Suprapubic skin (tissue), 4 donors: ENCODE results near the gene SPTSSB. TPM values are rescaled to one million over a fixed set of nuclear protein-coding genes. Genes with fewer than 3 reads are reported as not detected.

Source experiments
- DNase-seq, 2 donors: peaks; one replicate each; pipeline ENCODE4 v3.0.0-alpha.2; 2019; ENCODE audit warnings: low spot score in 2 of 2
- H3K27ac ChIP-seq: fragments of 200-600 bp; sonication (generic); one replicate; pipeline ENCODE4 v1.5.1; 2019
- H3K27me3 ChIP-seq: fragments of 200-600 bp; sonication (generic); one replicate; pipeline ENCODE4 v1.5.1; 2019
- H3K36me3 ChIP-seq: fragments of 200-600 bp; sonication (generic); one replicate; pipeline ENCODE4 v1.5.1; 2019
- H3K4me1 ChIP-seq: fragments of 200-600 bp; sonication (generic); one replicate; pipeline ENCODE4 v1.5.1; 2019
- H3K4me3 ChIP-seq: fragments of 200-600 bp; sonication (generic); one replicate; pipeline ENCODE4 v1.5.1; 2019; ENCODE audit warnings: mild to moderate bottlenecking
- H3K9me3 ChIP-seq: fragments of 200-600 bp; sonication (generic); one replicate; pipeline ENCODE4 v1.5.1; 2019
- CTCF ChIP-seq, 2 donors: fragments of 200-600 bp in 1 of 2; fragments of 450-650 bp in 1 of 2; sonication (generic) in 1 of 2; IDR thresholded peaks; one replicate each; pipeline ENCODE4 v1.5.1; 2016 to 2019; ENCODE audit warnings: antibody characterized with exemption in 2 of 2, mild to moderate bottlenecking in 1 of 2, moderate library complexity in 1 of 2
- EP300 ChIP-seq: sonication (generic); formaldehyde crosslinking; IDR thresholded peaks from one replicate; pipeline ENCODE4 v1.6.1; 2017; ENCODE audit warnings: antibody characterized with exemption
- POLR2A ChIP-seq, 2 donors: fragments of 450-650 bp; IDR thresholded peaks; one replicate each; pipeline ENCODE4 v1.6.1; 2017; ENCODE audit warnings: antibody characterized with exemption in 2 of 2, mild to moderate bottlenecking in 2 of 2, moderate library complexity in 2 of 2
- POLR2AphosphoS5 ChIP-seq, 3 donors: sonication (generic); formaldehyde crosslinking; IDR thresholded peaks; one replicate each; pipeline ENCODE4 v1.6.1; 2017; ENCODE audit warnings: antibody characterized with exemption in 3 of 3
- WGBS: methylation state at CpG from one replicate; pipeline ENCODE4 v1.1.5; 2018; 5-methylcytosine and 5-hydroxymethylcytosine counted together
- total RNA-seq, 4 donors: library from RNA; depleted of rRNA; stranded (reverse); fragments of >200 nt; gene quantifications; one replicate each; pipeline ENCODE4 v1.1.0, GENCODE V29; 2016

The SPTSSB gene
- total RNA-seq, 4 donors from 2014 or later = 46.1 to 140 (median 56.0) TPM

DNA sequence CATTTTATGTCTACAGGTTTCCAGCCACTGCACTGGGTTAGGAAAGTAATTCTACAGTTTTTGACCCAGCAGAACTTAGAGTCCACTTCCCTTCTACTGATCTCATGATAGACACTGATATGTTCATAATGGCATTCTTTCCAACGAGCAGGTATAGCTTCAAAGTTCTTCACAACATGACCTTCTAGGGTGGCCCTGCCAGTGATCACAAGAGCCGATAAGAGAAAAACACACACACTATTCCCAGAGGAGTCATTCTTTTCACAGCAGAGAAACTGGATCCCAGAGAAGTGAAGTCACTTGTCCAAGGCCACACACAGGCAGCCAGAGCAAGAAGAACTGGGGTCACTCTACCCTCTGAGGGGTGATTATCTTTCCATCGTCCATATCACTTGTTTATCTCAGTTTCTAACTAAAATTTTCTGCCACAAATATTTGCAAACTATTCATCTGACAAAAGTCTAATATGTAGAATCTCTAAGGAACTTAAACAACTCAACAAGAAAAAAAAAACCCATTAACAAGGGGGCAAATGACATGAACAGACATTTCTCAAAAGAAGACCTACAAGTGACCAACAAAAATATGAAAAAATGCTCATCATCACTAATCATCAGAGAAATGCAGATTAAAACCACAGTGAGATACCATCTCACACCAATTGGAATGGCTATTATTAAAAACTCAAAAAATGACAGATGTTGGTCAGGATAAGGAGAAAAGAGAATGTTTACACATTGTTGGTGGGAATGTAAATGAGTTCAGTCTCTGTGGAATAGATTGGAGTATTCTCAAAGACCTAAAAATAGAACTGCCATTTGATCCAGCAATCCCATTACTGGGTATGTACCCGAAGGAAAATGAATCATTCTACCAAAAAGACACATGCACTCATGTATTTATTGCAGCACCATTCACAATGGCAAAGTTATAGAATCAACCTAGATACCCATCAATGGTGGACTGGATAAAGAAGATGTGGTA lies 31.5 kb downstream of the SPTSSB start:
- H3K9me3 ChIP-seq = no peaks in the 10 kb centered on the region
- H3K27ac ChIP-seq = no peak overlapping the region
- no peak overlapping the region for H3K4me3 ChIP-seq
- H3K27me3 ChIP-seq = no peaks in the 10 kb centered on the region
- H3K4me1 ChIP-seq = no peaks in the 10 kb centered on the region
- TF ChIP-seq EP300 = no peak
- TF ChIP-seq POLR2AphosphoS5 (IDR thresholded peaks at IDR 0.05) = no peak
- TF ChIP-seq POLR2A (IDR thresholded peaks at IDR 0.05) = no peak
- TF ChIP-seq CTCF (IDR thresholded peaks at IDR 0.05) = no peak
- H3K36me3 ChIP-seq = no peaks in the 10 kb centered on the region
- DNase-seq = no peak
- WGBS = 66% methylated on average over 4 of the region's 4 CpGs

DNA sequence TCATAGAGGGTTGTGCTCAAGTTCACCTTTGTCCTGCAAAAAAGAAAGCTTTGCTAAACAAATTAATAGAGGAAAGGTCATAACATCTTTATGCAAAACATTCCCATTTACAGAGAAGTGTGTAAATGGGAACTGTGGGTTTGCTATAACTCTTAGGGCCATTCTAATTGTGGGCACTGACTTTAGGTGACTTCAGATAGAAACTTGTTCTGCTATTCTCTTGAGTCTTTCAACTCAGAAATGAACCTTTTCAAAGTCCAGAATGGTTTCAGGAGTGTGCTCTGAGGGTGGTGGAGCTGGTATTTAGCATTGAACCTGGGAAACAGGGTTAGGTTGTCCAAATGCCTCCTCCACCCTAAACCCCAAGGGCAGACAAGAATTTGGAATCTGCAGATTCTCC lies 34.0 kb downstream of the SPTSSB start:
- Histone ChIP-seq H3K4me3 (no peak overlapping the region), H3K9me3 (no peaks in the 10 kb centered on the region), H3K4me1 (no peaks in the 10 kb centered on the region), H3K36me3 (no peaks in the 10 kb centered on the region), H3K27ac (no peak overlapping the region), H3K27me3 (no peaks in the 10 kb centered on the region)
- TF ChIP-seq POLR2AphosphoS5 (IDR thresholded peaks at IDR 0.05) = no peak
- no peak for TF ChIP-seq POLR2A (IDR thresholded peaks at IDR 0.05)
- no peak for TF ChIP-seq CTCF (IDR thresholded peaks at IDR 0.05)
- DNase-seq = no peak

- 89% methylated on average over 2 of the region's 2 CpGs for WGBS
- Histone ChIP-seq H3K27ac (no peak overlapping the region), H3K27me3 (no peaks in the 10 kb centered on the region), H3K9me3 (no peaks in the 10 kb centered on the region), H3K4me1 (no peaks in the 10 kb centered on the region), H3K36me3 (no peaks in the 10 kb centered on the region), H3K4me3 (no peak overlapping the region)
- DNase-seq = no peak
- TF ChIP-seq EP300 (no peak), CTCF (IDR thresholded peaks at IDR 0.05) (no peak), POLR2A (IDR thresholded peaks at IDR 0.05) (no peak), POLR2AphosphoS5 (IDR thresholded peaks at IDR 0.05) (no peak)
These were observed 34.7 kb downstream of the SPTSSB start for GRCh38 chr3:161336661-161337060.

DNA sequence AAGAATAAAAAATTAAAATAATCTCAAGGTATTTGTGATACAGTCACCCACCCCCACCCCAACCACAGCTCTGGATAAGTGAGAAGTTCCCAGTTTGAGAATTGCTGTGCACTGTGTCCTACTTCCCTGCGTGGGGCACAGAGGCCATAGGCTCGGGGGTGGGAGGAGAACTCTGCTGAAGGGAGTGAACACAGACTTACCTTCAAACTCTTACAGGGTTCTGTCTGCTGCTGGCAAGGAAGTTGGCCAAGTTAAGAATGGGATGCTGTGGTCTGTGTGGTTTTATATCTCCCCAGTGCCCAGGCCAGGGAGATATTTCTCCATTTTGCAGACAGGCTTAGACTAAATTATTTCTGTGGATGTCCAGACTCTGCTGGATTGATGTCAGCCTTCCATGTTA lies 37.6 kb downstream of the SPTSSB start:
- Histone ChIP-seq H3K4me3 (no peak overlapping the region), H3K27me3 (no peaks in the 10 kb centered on the region), H3K4me1 (no peaks in the 10 kb centered on the region), H3K9me3 (no peaks in the 10 kb centered on the region), H3K27ac (no peak overlapping the region), H3K36me3 (no peaks in the 10 kb centered on the region)
- 81% methylated on average over 2 of the region's 2 CpGs for WGBS
- TF ChIP-seq POLR2A (IDR thresholded peaks at IDR 0.05) (no peak), EP300 (no peak), POLR2AphosphoS5 (IDR thresholded peaks at IDR 0.05) (no peak), CTCF (IDR thresholded peaks at IDR 0.05) (no peak)
- no peak for DNase-seq

GRCh38 chr3:161332792-161333191 lies 38.5 kb downstream of the SPTSSB start:
- Histone ChIP-seq H3K27me3 (no peaks in the 10 kb centered on the region), H3K4me3 (no peak overlapping the region), H3K27ac (no peak overlapping the region), H3K4me1 (no peaks in the 10 kb centered on the region), H3K9me3 (no peaks in the 10 kb centered on the region), H3K36me3 (no peaks in the 10 kb centered on the region)
- TF ChIP-seq POLR2AphosphoS5 (IDR thresholded peaks at IDR 0.05) = no peak
- TF ChIP-seq EP300 = no peak
- 63% methylated on average over 1 of the region's 1 CpG for WGBS
- DNase-seq = no peak
